ENCODE data around the gene HPCA.

Gene HPCA

DNA sequence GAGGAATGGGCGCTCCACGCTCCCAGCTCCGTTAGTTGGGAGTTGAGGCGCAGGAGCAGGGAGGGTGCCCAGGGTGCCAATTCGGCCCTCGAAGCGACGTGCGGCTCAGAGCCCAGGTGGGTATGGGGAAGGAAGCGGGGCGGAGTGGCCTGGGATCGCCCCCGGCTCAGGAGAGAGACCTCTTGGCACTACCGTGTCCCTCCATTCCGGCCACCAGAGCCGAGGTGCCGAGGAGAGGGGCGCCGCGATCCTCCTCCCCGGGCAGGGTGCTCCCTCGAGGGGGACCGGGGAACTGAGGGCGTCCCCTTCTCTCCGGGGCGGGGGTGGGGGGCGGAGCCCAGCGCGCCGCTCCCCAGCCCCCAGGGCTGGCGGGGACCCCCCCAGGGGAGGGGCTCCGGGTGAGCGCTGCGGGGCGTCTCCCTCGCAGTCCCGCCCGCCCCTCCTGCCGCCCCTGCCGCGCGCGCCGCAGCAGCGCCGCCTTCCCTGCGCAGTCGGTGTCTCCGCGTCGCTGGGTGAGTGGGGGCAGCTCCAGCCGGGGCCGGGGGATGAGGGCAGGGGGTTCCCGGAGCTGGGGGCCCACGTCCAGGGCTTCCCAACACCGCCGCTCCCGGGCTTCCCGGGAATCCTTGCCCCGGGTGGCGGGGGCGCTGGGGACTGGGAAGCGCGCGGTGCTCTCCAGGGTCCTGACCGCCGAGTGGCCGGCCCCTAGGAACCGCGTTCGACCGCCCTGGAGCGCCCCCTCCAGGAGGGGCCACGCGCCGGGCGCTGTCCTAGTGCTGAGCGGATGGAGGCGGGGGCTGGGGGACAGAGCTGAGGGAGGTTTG, at the start of gene HPCA:
Gene HPCA (plus strand): TSS at position 488 of the 824 bp plus-strand sequence. CDS start 2,408 bp downstream, outside the sequence.
- peak; percentile 37 to 52 for DNase-seq

DNA sequence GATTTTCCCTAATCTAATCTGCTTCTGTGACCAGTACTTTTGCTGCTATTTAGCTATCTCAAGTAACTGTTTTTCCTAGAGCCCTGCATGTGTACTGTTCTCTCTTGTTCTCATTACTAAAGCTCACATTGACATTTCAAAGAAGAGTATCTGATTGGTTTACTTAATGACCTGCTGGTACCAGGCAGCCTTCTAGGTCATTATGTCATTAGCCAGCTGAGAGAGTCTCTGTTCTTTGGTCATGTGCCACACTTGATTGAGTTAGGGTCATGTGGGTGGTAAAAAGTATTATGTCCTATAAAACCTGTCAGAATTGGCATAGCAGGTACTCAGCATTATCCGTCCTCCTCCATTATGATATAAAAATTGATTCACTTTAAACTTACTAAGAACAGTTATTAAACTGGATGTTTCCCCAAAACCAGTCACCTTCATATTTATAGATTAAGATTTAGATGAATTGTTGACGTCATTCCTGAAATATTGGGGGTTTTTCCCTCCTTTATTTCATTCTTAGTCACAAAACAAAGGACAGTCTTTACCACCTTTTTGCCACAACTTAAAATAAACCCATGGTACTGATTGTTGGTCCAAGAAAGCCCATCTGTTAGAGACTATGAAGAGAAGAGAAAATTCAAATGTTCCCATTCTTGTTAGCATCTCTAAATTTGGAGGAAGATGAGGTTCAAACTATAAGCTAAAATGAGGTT, 37.8 kb upstream of the HPCA start:
- no peak for DNase-seq

DNA sequence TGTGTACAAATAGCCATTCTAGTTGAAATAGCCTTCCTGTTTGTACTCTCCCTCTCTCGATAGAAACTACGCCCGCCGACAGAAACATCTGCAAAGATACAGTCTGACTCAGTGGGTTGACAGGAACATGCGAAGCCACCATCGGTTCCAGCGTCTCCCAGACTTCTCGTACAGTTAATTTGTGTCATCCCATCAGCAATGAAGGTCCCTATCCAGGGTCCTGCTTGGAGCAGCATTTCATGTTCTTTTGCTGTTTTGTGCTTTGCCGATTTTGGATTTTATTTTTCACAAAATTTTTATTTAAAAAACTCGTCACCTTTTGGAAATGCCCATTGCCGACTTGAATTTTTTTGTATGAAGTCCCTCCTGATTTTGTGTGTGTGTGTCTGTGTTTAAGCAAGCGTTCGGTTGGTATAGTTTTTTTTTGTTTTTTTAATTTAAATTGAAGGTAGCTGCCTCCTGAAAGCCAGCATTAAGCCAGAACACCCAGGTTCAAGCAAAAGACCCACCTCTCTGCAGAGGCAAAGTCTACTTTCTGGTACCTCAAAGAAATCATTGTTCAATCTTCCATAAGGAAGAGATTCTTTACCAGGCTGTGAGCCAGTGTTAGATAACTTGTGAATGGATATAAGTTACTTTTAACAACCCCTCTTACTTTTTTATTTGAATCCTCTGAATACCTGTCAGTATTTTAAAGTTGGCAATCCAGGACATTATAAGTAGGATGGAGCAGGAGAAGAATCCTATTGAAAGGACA, 30.3 kb upstream of the HPCA start:
- no peak for DNase-seq

DNA sequence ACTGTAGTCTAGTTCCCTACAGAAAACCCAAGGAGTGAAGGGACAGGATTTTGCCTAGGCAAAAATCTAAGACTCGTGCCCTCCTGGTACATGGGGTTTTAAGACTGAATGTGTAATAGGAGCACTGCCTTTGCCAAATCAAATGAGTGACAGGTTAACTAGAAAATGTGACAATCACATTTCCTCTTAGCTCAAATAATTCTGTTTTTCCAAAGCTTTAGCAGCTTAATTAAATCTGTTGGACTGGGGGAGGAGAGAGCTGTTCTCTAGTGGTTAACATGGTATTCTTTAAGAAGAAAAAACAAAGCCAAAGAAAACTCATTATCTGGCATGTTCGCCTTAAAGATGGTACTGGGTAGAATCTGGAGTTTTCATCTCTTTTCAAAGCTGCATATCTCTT, 28.2 kb upstream of the HPCA start:
- DNase-seq, result no peak

DNA sequence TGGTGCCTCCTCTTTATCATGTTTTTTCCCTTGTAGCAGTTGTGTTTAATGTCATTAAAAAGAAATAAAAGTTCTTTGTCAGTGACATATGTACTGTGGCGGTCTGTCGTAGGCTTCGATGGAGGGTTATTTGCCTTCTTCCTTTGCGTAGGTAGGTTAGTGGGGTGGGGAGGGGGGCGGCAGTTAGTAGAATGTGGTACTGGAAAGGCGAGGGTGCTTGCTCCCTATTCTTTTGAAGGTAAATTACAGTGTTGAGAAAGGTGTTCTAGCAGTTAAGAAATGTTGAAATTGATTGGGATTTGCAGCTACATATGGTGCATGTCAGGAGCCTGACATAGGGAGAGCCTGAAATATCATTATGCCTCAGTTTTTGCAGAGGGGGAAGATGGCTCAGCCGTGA, 27.5 kb upstream of the HPCA start:
- DNase-seq, result no peak

DNA sequence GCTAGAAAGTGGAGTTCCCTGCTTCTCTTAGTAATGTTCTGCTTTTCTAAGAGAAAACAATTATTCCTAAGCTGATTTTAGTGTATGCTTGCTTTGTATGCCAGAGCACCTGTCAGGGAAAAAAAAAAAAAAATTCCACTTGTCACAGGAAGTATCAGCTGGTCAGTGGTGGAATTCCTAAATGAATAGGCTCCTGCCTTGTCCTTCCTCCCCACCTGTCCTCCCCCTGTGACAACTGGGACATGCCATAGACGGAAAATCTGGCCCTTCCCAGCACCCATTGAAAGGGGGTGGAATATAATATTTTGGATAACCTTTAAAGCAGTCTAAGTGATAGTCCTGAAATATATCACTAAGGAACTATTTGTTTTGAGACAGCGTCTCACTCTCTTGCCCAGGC, 26.4 kb upstream of the HPCA start:
- DNase-seq, result no peak

DNA sequence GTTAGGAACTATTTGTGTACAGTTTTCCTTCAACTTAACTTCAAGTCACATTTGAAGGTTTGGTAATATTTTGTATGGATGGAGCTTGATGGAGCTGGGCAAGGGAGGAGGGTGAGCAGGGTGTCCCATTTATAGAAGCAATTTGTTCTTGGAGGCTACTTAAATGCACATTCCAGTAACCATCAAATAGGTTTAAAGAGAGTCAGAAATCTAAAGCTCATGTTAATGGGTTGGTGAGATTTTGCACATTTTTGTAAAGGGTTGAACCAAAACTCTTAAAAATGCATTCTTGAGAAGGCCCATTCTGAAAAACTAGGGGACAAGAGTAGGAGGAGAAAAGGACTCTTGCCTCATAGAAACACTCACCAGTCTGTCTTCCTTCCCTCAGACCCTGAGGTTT, 25.7 kb upstream of the HPCA start:
- DNase-seq, result no peak

DNA sequence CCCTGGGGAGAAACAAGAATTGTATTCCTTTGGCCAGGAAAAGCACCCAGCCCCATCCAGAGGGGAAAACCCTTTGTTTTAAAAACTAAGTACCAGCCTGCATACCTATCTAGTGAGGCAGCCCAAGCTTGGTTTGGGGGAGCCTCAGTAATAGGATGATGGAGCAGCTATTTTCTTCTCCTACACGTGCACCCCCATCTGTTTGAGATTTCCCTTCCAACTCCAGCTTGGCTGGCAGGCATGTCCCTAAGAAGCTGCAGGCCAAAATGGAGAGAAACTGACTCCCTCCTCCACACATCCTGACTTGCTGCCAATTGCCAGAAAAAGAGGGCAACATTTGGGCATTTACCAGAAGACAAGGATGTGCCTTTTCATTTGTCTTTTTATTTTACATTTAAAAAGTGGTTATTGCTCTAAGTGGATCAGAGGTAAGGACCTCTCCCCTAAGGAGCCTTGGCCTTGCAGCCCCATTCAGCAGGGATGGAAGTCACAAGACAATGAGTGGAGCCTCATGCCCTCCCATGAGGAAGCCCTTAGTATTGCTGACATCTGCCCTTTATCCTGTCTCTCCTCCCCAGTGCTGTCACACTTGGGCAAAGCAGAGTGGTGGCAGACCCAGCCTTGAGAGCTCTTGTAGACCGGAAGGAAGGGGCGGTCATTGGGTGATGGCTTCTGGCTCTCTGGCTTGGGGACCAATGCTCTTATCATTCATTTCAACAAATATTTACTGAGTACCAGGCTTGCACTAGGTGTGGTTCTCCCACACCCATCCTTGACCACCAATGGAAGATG, 24.2 kb upstream of the HPCA start:
- no peak for DNase-seq

DNA sequence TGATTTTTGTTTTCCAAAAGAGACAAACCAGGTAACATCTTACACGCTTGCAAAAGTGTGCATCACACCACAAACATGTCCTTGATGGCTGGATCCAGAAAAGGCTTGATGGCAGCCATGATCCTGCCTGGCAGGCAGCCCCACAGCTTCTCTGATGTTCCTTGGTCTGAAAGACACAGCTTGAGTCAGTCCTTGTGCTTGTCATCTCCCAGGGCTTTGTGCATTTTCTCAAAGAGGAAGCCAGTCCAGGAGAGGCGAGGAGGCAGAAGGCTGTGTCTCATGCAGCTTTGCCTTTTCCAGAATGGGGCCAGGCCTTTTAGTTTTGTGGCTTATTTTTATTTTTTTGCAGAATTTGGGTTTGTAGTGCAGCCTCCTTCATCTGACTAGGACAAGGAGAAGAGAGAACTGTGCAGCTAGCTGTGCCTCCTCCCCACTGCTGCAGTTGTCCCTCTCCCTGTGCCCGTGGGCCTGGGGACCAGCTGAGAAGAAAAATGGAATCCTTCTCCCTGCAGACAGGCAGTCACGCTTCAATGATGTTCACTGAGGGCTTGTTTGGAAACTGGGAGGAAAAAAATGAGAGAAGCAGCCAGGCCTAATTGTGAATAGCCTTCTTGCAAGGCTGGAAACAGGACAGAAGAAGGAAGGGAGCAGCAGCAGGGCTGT, 22.9 kb upstream of the HPCA start:
- DNase-seq, result no peak

DNA sequence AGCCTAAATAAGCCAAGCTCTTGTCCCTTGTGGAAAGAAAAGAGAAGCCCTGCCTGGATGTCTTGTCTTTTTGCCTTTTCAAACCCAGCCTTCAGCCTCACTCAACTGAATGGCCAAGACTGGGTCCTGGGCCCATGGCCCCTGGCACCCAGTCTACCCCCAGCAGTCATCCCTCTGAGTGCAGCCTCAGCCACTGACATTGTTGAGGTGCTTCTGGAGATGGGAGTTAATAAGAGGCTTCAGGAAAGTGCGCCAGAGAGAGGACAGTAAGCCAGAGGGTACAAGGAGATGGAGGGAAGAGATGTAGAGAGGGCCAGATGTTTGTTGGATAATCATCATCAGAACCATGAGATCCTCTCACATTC, 22.4 kb upstream of the HPCA start:
- no peak for DNase-seq

DNA sequence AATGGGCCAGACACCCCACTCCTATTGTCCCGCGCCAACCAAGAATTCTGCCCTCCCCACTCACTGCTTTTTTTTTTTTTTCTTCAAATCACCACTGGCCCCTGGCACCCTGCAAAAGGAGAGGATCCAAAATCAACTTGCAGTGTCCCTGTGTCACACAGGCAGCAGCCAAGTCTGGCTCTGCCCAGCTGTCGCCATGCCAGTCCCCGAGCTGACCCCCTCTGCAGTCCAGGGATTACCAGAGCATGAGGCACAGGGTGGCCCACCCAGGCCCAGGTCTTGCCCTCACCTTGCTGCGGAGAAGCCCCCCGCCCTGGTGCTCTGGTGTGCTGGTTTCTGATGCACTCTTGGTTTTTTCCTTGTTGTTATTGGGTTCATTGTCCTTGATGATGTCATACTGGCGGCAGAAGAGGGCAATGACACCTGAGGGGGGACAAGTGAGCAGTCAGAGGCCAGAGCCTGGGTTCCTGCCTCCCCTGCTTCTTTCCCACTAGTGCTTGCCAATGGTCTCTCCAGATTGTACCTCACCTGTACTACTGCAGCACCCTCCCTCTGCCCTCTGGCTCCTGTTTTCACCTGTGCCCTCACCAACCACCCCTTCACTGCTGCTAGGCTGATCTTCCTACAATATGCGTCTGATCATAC, 21.8 kb upstream of the HPCA start:
- no peak for DNase-seq

DNA sequence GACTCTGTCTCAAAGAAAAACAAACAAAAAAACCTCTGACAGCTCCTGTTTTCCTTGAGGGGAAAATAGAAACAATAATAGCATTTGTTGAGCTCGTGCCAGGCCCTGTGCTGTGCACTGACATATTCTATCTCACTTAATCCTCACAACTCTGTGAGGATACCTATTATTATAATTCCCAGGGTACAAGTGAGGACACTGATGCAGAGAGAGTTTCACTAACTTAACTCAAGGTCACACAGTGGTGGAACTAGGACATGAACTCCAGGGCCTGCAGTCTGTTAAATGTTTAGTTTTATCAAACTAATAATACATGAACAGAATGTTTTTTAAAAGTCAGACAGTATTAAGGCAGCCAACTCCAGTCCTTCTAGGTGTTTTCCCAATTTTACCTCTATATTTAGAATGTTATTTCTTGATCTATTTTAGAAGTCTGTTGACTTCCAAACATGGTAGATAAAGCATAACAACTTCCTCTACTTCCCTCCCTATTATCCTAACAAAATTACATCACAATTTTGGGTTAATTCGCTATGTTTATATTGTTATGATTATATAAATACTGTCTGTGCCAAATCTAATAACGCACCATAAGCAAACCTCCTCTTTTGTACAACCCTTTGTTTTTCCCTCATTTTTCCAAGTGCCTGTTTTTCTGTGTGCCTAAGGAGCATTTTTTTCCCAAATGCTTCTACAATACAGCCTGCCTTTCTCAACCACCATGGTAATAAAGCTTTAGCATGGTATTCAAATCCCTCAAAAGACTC, 20.5 kb upstream of the HPCA start:
- no peak for DNase-seq

DNA sequence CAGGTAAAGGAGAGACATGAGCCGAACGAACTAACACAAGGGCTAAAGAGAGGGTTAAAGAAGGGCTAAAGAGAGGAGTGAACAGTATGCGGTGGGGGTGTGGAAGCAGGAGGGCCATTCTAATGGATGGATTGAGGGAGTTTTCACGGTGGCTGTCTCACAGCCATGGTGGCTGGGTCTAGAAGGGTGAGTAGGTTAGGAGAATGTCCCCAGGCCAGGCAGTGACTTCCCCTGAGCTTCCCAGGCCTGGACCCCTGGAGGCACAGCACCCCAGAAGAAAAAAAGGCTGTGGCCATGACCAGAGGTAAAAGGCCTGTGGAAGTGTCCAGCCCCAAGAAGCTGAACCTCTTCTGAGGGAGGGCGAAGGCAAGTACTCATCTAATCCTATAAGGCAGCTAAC, 19.1 kb upstream of the HPCA start:
- DNase-seq, result no peak

DNA sequence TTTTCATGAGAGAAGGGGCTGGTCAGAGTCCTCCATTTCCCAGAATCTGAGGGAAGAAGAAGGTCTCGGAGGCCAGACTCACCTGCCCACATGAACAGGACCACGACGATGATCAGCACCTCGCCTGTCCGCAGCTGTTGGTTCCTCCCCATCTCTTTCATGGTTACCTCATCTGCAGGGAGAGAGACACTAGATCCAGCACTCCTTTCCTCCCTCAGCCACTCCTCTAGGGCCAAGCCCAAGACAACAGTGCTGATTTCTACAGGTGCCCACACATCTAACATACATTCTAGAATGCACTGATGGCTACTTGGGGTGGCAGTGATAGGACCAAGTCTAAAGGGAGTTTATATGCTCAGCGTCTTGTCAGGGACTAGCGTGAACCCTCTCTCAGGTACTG, 18.6 kb upstream of the HPCA start:
- DNase-seq, result no peak

DNA sequence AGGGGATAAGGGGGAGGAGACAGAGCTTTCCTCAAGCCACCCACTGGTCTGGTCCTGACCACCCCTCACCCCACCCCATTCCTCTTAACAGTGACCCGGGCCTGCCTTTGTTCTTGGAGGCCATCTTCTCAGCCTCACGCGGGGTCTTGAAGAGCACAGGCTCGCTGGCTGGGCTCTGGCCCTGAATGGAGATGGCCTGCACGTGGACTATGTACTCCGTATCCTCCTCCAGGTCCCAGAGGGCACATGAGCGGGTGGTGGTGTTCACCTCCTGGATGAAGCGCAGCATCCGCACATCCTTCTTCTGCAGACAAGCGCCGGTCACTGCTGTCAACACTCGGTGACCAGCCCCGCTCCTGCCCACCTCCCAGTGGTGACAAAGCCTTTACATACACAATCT, 18.2 kb upstream of the HPCA start:
- DNase-seq, result no peak

DNA sequence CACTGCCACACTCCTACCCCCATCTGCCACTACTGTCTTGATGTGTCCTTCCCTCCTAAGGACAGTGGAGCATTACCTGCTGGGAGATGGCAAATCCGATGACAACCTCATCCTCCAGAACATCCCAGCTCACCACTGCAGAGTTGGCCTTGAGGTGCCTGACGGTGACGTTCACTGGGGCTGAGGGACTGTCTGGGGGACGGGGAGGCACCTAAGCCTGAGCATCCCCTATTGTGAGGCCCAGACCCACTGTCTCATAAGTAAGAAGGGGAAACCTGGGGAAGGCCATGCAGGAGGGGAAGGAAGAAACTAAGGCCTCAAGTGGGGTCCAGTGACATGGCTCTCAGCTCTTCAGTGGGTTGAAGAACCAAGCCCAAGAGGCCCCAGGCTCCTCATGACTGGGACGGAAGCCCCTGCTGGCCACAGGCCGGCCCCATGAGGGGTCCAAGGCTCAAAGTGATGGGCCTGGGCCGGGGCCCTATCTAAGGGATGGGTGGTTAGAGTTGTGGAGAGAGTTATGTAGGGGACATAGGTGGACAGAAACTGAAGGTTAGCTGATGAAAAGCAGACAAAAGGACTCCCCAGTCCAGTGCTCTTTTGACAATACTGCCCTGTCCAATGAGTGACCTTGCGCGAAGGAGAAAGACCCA, 17.4 kb upstream of the HPCA start:
- DNase-seq, result no peak

DNA sequence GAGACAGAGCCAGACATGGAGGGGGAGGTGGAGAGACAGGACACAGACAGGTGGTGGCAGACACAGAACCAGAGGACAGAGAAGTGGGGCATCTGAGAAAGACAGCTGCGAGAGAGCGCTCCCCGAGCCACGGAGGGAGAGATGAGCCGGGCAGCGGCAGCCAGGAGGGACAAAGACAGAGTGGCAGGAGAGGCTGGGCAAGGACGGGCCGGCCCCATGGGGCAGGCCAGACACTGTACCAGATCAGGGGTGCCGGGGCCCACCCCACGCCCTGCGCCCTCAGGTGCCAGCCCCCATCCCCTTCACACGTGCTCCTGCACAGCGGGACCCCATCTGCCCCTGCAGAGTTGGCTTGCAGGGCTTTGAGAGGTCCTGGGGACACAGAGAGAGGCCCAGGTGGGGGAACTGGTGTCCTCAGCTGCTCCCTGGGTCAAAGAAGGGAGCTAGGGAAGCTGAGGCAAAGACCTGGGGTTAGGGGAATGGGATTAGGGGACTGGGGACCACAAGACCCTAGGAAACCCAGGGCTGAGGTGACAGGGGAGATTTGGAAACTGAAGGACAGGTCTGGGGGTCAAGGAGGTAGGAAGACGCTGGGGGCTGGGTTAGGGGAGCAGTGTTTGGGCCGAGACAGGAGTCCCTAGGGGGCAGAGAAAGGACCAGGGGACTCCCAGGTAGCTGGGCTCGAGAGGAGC, 16.2 kb upstream of the HPCA start:
- no peak for DNase-seq

DNA sequence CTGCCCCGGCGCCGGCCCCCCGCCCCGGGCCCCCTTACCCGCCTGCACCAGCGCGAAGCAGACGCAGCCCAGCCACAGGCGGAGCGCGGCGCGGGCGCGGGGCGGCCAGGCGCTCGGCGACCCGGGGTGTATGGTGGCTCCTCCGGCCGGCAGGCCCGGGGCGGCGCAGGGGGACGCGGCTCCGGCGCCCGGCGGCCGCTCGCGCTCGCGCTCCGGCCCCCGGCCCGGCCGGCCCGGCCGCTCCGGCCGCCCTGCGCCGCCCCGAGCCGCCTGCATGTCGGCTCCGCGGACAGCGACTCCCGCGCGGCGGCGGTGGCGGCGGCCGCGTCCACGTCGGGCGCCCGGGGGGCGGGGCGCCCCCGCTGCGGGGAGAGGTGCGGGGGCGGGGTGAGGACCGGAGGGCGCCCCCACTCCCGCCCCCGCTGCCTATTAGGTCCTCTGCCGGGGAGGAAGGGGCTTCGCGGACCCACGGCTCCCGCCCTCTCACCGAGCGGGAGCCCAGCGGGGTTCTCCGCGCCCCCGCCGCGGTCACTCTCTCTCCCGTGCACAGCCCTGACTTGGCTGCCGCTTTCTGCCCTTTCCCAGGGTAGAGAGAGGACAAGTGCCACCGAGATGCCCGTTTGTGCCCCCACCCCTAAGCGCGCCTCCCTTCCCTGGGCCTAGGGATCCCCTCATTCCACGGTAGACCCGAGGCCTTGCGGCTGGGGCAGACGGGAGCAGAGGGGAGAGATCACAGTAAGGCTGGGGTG, 15.5 kb upstream of the HPCA start, which contains the start of gene FNDC5:
Gene FNDC5 (minus strand): TSS at position 298 of the 749 bp plus-strand sequence.
- DNase-seq, result no peak

Measured in stimulated activated CD4-positive, alpha-beta T cell treated with anti-CD3 and anti-CD28 coated beads, Interleukin-2, amount 100 ng/mL, for 48 hours (primary cell).